Activated CD8-positive, alpha-beta memory T cell treated with anti-CD3 and anti-CD28 coated beads, Interleukin-2, amount 10 ng/mL, durations not matched to agents 7 days and 5 days (primary cell): Measurements from ENCODE around the gene DLG4. TPM values are rescaled to one million over a fixed set of nuclear protein-coding genes. Genes with fewer than 3 reads are reported as not detected.
"Not testable (repeated sequence)": the region's sequence is repeated elsewhere in the genome, so short reads cannot be mapped to it uniquely, and the experiment has no call there.

Source experiments
- ATAC-seq: fragments of 150-1000 bp; cut with Tn5 transposase; one replicate; pipeline ENCODE4 v1.10.0; 2021; ENCODE audit warnings: moderate library complexity
- CTCF ChIA-PET: fragments of 350-600 bp; sonication (Branson Sonifier 250); formaldehyde crosslinking; loops from one replicate; lab custom pipeline; 2021; ENCODE audit warnings: antibody characterized with exemption; lab: Charles Lee
- DNase-seq: peaks from one replicate; pipeline ENCODE4 v3.0.0-alpha.2; 2020
- H3K27ac Mint-ChIP-seq: one replicate; pipeline ENCODE4 v1.8.0; 2021; ENCODE audit warnings: mild to moderate bottlenecking, mixed read lengths
- H3K27me3 Mint-ChIP-seq: one replicate; pipeline ENCODE4 v1.8.0; 2021; ENCODE audit warnings: mixed read lengths
- H3K36me3 Mint-ChIP-seq: one replicate; pipeline ENCODE4 v1.8.0; 2021; ENCODE audit warnings: mild to moderate bottlenecking, mixed read lengths
- H3K4me1 Mint-ChIP-seq: one replicate; pipeline ENCODE4 v1.8.0; 2021; ENCODE audit warnings: mixed read lengths
- H3K4me3 Mint-ChIP-seq: one replicate; pipeline ENCODE4 v1.8.0; 2021; ENCODE audit warnings: mild to moderate bottlenecking, moderate library complexity, mixed read lengths
- H3K9me3 Mint-ChIP-seq: one replicate; pipeline ENCODE4 v1.8.0; 2022; ENCODE audit warnings: low read depth, mixed read lengths
- total RNA-seq, 2 experiments: library from RNA; stranded (reverse); gene quantifications; one replicate each; pipeline ENCODE4 v1.2.3, GENCODE V29; 2021

DLG4 gene
- total RNA-seq, 2 experiments from 2014 or later = 4.9 to 5.3 TPM

- H3K9me3 Mint-ChIP-seq = peaks cover 2% of the 10 kb centered on the region
- peaks cover 1% of the 10 kb centered on the region for H3K4me1 Mint-ChIP-seq
- DNase-seq (no peak), ATAC-seq (no peak)
- H3K36me3 Mint-ChIP-seq = no peaks in the 10 kb centered on the region
- CTCF ChIA-PET = interaction anchor here (0.6 to 1.9 kb wide), 2 partner anchors 10 to 169 kb away, joined by 3 to 9 read pairs; no protein-coding TSS in a partner anchor
- H3K27me3 Mint-ChIP-seq = peaks cover 2% of the 10 kb centered on the region
- H3K4me3 Mint-ChIP-seq = no peak overlapping the region
- no peak overlapping the region for H3K27ac Mint-ChIP-seq
Observed at GRCh38 chr17:7166873-7167272, 52.8 kb downstream of the DLG4 start.

GRCh38 chr17:7159571-7159970, 60.1 kb downstream of the DLG4 start:
- not testable (repeated sequence) for ATAC-seq
- H3K27me3 Mint-ChIP-seq = peaks cover 23% of the 10 kb centered on the region

DNA sequence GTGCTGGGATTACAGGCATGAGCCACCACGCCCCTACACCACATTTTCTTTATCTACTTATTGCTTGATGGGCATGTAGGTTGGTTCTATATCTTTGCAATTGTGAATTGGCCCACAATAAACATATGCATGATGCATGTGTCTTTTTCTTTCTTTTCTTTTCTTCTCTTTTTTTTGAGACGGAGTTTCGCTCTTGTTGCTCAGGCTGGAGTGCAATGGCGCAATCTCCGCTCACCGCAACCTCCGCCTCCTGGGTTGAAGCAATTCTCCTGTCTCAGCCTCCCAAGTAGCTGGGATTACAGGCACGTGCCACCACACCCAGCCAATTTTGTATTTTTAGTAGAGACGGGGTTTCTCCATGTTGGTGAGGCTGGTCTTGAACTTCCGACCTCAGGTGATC, 61.2 kb downstream of the DLG4 start:
- H3K36me3 Mint-ChIP-seq, CTCF ChIA-PET, ATAC-seq, H3K27ac Mint-ChIP-seq, H3K4me3 Mint-ChIP-seq, H3K9me3 Mint-ChIP-seq, H3K4me1 Mint-ChIP-seq, DNase-seq: not testable (repeated sequence)
- peaks cover 31% of the 10 kb centered on the region for H3K27me3 Mint-ChIP-seq

More at GRCh38 chr17:7159571-7159970, 60.1 kb downstream of the DLG4 start:
- H3K4me3 Mint-ChIP-seq, CTCF ChIA-PET, DNase-seq, H3K4me1 Mint-ChIP-seq, H3K9me3 Mint-ChIP-seq, H3K27ac Mint-ChIP-seq, H3K36me3 Mint-ChIP-seq: not testable (repeated sequence)

DNA sequence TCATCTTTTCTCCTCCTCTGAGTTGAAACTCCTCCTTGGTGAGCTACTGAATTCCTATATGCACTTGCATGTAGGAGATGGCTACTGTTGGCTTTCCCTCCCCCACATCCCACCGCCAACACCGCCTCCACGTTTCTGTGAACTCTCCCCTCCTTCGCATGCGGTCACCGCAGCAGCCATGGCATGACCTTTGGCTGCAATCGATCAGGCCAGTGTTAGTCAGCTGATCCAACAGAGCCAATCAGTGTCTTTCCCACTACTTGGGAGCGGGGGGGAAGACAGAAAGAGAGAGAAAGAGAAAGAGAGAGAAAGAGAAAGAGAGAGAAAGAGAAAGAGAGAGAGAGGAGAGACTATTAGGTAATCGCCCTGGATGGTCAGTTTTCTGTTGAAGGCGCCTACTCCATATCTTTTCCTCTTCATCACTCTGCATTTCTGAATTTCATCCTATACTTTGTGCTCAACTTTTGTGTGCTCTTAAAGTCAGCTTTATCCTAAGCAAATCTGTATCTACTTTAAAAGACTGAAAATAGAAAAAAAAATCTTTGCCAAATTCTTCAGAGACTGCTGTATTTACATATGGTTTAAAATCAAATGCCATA, 63.2 kb downstream of the DLG4 start:
- H3K9me3 Mint-ChIP-seq = no peaks in the 10 kb centered on the region
- peaks cover 40% of the 10 kb centered on the region for H3K27me3 Mint-ChIP-seq
- ATAC-seq (no peak), DNase-seq (no peak)
- H3K4me3 Mint-ChIP-seq = no peak overlapping the region
- CTCF ChIA-PET = interaction anchor here (1.1 kb wide), 2 partner anchors 9 to 20 kb away, joined by 3 to 4 read pairs; no protein-coding TSS in a partner anchor
- no peak overlapping the region for H3K27ac Mint-ChIP-seq
- H3K36me3 Mint-ChIP-seq = no peaks in the 10 kb centered on the region
- no peaks in the 10 kb centered on the region for H3K4me1 Mint-ChIP-seq

- Mint-ChIP-seq H3K36me3 (no peaks in the 10 kb centered on the region), H3K27me3 (peaks cover 10% of the 10 kb centered on the region), H3K4me1 (no peaks in the 10 kb centered on the region), H3K9me3 (no peaks in the 10 kb centered on the region), H3K4me3 (no peak overlapping the region), H3K27ac (no peak overlapping the region)
- CTCF ChIA-PET = interaction anchor here (0.9 to 1.8 kb wide), 2 partner anchors 11 to 15 kb away, joined by 3 to 8 read pairs; no protein-coding TSS in a partner anchor
- DNase-seq = no peak
- ATAC-seq = no peak
Observed at GRCh38 chr17:7147772-7148171, 71.9 kb downstream of the DLG4 start.

GRCh38 chr17:7146115-7146514, 73.5 kb downstream of the DLG4 start:
- Mint-ChIP-seq H3K36me3 (no peaks in the 10 kb centered on the region), H3K27me3 (no peaks in the 10 kb centered on the region), H3K9me3 (no peaks in the 10 kb centered on the region), H3K4me1 (no peaks in the 10 kb centered on the region), H3K27ac (no peak overlapping the region), H3K4me3 (no peak overlapping the region)
- CTCF ChIA-PET = interaction anchor here (0.7 to 1.8 kb wide), 6 partner anchors 10 to 418 kb away, joined by 3 to 8 read pairs (median 4); no protein-coding TSS in a partner anchor
- ATAC-seq = no peak
- DNase-seq = no peak

- ATAC-seq = no peak
- Mint-ChIP-seq H3K27ac (no peak overlapping the region), H3K36me3 (no peaks in the 10 kb centered on the region), H3K9me3 (no peaks in the 10 kb centered on the region), H3K4me1 (no peaks in the 10 kb centered on the region), H3K4me3 (no peak overlapping the region), H3K27me3 (no peaks in the 10 kb centered on the region)
- DNase-seq = no peak
- CTCF ChIA-PET = interaction anchor here (13.2 kb wide), 1 partner anchor 99 kb away, joined by 253 read pairs; the partner anchor contains the start of gene SLC16A11
Observed at GRCh38 chr17:7144213-7144612, 75.4 kb downstream of the DLG4 start.

GRCh38 chr17:7141824-7142223, 77.8 kb downstream of the DLG4 start:
- peaks cover 8% of the 10 kb centered on the region for H3K27me3 Mint-ChIP-seq
- no peaks in the 10 kb centered on the region for H3K9me3 Mint-ChIP-seq
- CTCF ChIA-PET = interaction anchor here (1.4 to 13.2 kb wide), 3 partner anchors 36 to 97 kb away, joined by 3 to 253 read pairs (median 5); partner anchors contain the start of gene SLC16A11
- ATAC-seq (no peak), DNase-seq (no peak)
- no peaks in the 10 kb centered on the region for H3K4me1 Mint-ChIP-seq
- no peak overlapping the region for H3K27ac Mint-ChIP-seq
- no peak overlapping the region for H3K4me3 Mint-ChIP-seq
- H3K36me3 Mint-ChIP-seq = no peaks in the 10 kb centered on the region

DNA sequence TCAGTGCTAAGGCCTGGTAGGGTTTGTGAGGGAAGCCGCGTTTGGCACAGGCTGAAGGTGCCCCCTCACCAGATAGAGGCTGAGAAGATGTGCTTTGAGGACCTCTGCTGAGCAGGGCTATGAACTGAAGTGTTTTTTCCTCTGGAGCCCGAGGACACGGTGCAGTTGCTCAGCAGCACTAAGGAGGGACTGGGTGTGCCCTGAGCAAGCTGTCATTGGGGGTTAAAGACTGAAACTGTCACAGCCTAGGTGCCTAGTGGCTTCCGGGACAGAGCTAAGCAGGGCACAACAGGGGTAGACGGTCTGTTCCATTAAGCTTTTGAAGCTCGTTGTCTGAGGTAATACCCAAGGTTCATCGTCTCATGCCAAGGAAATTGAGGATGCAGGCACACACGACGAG, 80.2 kb downstream of the DLG4 start:
- Mint-ChIP-seq H3K4me3 (no peak overlapping the region), H3K27me3 (peaks cover 13% of the 10 kb centered on the region), H3K36me3 (no peaks in the 10 kb centered on the region), H3K9me3 (no peaks in the 10 kb centered on the region), H3K4me1 (peaks cover 6% of the 10 kb centered on the region), H3K27ac (no peak overlapping the region)
- no peak for DNase-seq
- ATAC-seq = no peak
- CTCF ChIA-PET = interaction anchor here (1.1 to 13.2 kb wide), 3 partner anchors 38 to 94 kb away, joined by 4 to 253 read pairs (median 6); partner anchors contain the start of gene SLC16A11

- Mint-ChIP-seq H3K27ac (no peak overlapping the region), H3K36me3 (no peaks in the 10 kb centered on the region), H3K27me3 (peaks cover 13% of the 10 kb centered on the region), H3K4me1 (peaks cover 7% of the 10 kb centered on the region), H3K9me3 (no peaks in the 10 kb centered on the region), H3K4me3 (no peak overlapping the region)
- DNase-seq (no peak), ATAC-seq (no peak)
- CTCF ChIA-PET = interaction anchor here (1.4 to 13.2 kb wide), 3 partner anchors 39 to 94 kb away, joined by 6 to 253 read pairs (median 65); partner anchors contain the start of gene SLC16A11
Observed at GRCh38 chr17:7138800-7139381, 80.7 kb downstream of the DLG4 start.

DNA sequence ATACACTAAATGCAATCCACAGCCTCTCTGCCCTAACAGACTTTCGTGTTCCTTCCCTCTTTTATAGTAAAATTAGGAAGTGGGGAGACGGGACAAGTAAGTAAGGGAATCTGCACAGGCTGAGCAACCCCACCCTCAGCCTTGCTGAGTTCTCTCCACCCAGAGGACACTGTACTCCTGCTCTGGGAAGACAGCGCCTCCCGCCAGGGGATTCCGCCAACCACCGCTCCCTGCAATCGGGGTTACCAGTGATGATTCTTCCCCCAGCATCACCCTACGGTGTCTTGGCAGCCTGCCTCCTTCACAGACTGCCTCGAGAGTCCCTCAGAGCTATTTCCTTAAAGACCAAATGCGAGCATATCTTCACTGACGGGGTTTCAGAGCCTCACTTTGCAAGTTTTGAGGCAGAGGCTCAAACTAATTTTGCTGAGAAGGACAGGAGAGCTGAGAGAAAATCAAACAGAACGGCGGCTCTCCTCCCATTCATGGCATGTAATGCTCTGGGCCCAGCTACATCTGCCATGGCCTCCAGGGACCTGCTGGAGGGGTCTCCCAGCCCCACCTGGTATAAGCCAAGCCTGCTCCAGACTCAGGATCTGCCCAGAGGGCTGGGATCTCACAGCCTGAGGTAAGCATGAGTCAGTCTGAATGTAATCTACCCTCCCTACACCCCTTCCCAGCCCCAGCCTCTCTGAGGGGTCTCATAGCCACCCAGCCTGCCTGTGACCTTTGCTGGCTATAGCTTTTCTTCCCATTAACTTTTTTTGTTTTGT, 82.3 kb downstream of the DLG4 start:
- Mint-ChIP-seq H3K27ac (no peak overlapping the region), H3K27me3 (peaks cover 13% of the 10 kb centered on the region), H3K4me3 (no peak overlapping the region), H3K9me3 (no peaks in the 10 kb centered on the region), H3K36me3 (no peaks in the 10 kb centered on the region), H3K4me1 (peaks cover 17% of the 10 kb centered on the region)
- ATAC-seq = no peak
- no peak for DNase-seq
- CTCF ChIA-PET = interaction anchor here (0.8 to 13.2 kb wide), 21 partner anchors 10 to 226 kb away, joined by 3 to 253 read pairs (median 4); partner anchors contain the start of genes ASGR2 and SLC16A11
